Small intestine (tissue), 7 donors: ENCODE results near the gene TNFRSF1B. TPM values are rescaled to one million over a fixed set of nuclear protein-coding genes. Genes with fewer than 3 reads are reported as not detected.

Experiments used
- DNase-seq, 2 donors: peaks; one replicate each; pipeline versions ENCODE4 v3.0.0 to v3.0.0-alpha.2; 2013
- FAIRE-seq: peaks from 2 replicates; lab custom pipeline; 2012; peaks lifted over from hg19 to GRCh38; lab: Jason Lieb, UNC
- H3K27ac ChIP-seq, 3 donors: one replicate each; pipeline ENCODE4 v1.5.1; 2013; ENCODE audit warnings: low read length in 2 of 3, mild to moderate bottlenecking in 2 of 3, control low read depth in 1 of 3, inconsistent platforms in 1 of 3, low read depth in 1 of 3, moderate library complexity in 1 of 3
- H3K27me3 ChIP-seq, 3 donors: one replicate each; pipeline ENCODE4 v1.6.1; 2013; ENCODE audit warnings: low read length in 3 of 3, inconsistent platforms in 1 of 3; ENCODE audit not compliant: control insufficient read depth in 3 of 3, insufficient read depth in 3 of 3
- H3K36me3 ChIP-seq, 3 donors: one replicate each; pipeline ENCODE4 v1.6.1; 2013; ENCODE audit warnings: low read length in 3 of 3, inconsistent platforms in 1 of 3, low read depth in 1 of 3, mild to moderate bottlenecking in 1 of 3, moderate library complexity in 1 of 3; ENCODE audit not compliant: control insufficient read depth in 3 of 3, insufficient read depth in 2 of 3
- H3K4me1 ChIP-seq, 3 donors: one replicate each; pipeline ENCODE4 v1.6.1; 2013; ENCODE audit warnings: low read length in 2 of 3, inconsistent platforms in 1 of 3, low read depth in 1 of 3, mild to moderate bottlenecking in 1 of 3, moderate library complexity in 1 of 3; ENCODE audit not compliant: control insufficient read depth in 3 of 3, insufficient read depth in 2 of 3
- H3K4me3 ChIP-seq, 3 donors: one replicate each; pipeline ENCODE4 v1.5.1; 2013; ENCODE audit warnings: low read length in 3 of 3, control low read depth in 1 of 3, inconsistent platforms in 1 of 3, low read depth in 1 of 3, mild to moderate bottlenecking in 1 of 3, moderate library complexity in 1 of 3
- H3K9me3 ChIP-seq, 2 donors: one replicate each; pipeline ENCODE4 v1.6.1; 2013; ENCODE audit warnings: low read depth in 1 of 2, low read length in 1 of 2; ENCODE audit not compliant: control insufficient read depth in 2 of 2, insufficient read depth in 1 of 2
- WGBS, 3 donors: extraction: QIAGEN DNeasy Blood & Tissue Kit; methylation state at CpG; one replicate each; pipeline ENCODE4 v1.1.7; 2013; 5-methylcytosine and 5-hydroxymethylcytosine counted together
- polyA plus RNA-seq, 4 donors: library from polyadenylated mRNA; stranded (reverse) in 3 of 4; unstranded in 1 of 4; fragments of 200-250 nt in 3 of 4; fragments of 120-200 nt in 1 of 4; gene quantifications; one replicate each; pipeline versions ENCODE4 v1.2.1 to v1.2.3, GENCODE V29; 2013
- donor health status: healthy with polysubstance abuse.
- donor health status: control.
- donor health status: control.
- donor health status: Bipolar disorder and iron deficiency.
- donor health status: healthy.

The TNFRSF1B gene
- polyA plus RNA-seq, 4 donors, result 16.0 to 30.4 (median 18.6) TPM

DNA sequence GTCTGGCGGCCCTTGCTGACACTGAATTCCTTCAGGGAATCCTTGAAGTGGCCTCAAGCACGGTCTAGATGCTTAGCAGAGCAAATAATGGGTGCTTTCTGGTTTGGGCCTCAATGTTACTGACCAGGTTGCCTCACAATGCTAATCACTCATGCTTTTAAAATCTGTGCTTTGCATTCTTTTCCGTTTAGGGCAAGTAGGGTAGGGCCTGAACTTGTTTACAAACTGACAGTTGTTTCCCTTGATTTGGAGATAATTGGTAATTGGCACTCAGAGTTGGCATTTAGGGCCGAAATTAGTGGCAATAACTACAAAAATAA lies 64.4 kb downstream of the TNFRSF1B start:
- FAIRE-seq (no peak), DNase-seq (no peak)
- Histone ChIP-seq H3K4me1 (peaks cover 2 to 7% (median 2%) of the 10 kb centered on the region in 3 donors), H3K27me3 (no peaks in the 10 kb centered on the region), H3K36me3 (peaks cover 0 to 2% (median 0%) of the 10 kb centered on the region in 3 donors), H3K27ac (peak overlapping the region; percentile 4 to 94 (median 86)), H3K4me3 (peak overlapping the region in 2 of 3 donors; percentile 96 to 99), H3K9me3 (no peaks in the 10 kb centered on the region)
- WGBS, 3 donors, result 12 to 28% (median 25%) methylated on average over 4 of the region's 4 CpGs

DNA sequence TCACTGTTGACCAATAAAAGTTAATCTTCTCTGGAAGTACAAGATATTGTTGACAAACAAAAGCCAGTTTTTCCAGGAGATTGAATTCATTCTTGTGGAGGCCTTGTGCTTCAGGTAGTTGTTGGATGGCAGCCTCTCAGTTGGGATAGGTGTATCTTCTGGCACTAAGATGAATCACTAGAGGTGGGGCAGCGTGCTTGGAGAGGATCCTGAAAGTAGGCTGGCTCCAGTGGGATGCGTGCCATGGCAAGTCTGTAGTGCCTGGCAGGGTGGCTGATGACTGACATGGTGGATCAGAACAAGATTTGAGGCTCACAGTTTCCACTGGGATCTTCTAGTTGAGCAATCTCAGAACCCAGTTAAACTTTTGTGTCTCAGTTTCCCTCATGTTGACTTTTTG lies 65.4 kb downstream of the TNFRSF1B start:
- H3K9me3 ChIP-seq, result no peaks in the 10 kb centered on the region
- FAIRE-seq, result no peak
- peak in 1 of 2 donors; percentile 21 for DNase-seq
- no peak overlapping the region for H3K4me3 ChIP-seq
- H3K27me3 ChIP-seq, result no peaks in the 10 kb centered on the region
- peaks cover 0 to 4% (median 2%) of the 10 kb centered on the region in 3 donors for H3K36me3 ChIP-seq
- H3K27ac ChIP-seq, result no peak overlapping the region
- H3K4me1 ChIP-seq, result peaks cover 2 to 7% (median 2%) of the 10 kb centered on the region in 3 donors
- 65 to 85% (median 71%) methylated on average over 2 of the region's 2 CpGs for WGBS, 3 donors

DNA sequence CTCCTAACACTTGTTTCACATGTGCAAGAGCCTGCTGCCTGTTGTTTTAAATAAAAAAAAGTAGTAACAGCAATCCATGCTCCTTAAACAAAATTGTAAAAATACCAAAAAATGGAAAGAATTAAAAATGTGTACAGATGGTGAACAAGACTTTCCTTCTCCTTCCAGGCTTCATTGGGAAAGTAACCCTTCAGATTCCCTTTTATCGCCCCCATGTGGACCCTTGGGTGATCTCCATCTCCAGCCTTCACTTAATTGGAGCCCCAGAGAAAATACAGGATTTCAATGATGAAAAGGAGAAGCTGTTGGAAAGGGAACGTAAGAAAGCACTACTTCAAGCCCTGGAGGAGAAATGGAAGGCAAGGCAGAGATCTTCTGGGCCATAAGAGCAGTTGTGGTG lies 77.3 kb downstream of the TNFRSF1B start:
- FAIRE-seq (no peak), DNase-seq (no peak)
- WGBS, 3 donors, result 69 to 73% (median 71%) methylated on average over 2 of the region's 2 CpGs
- no peaks in the 10 kb centered on the region for H3K9me3 ChIP-seq
- no peaks in the 10 kb centered on the region for H3K27me3 ChIP-seq
- H3K36me3 ChIP-seq, result peaks cover 13 to 33% (median 17%) of the 10 kb centered on the region in 3 donors
- H3K27ac ChIP-seq, result no peak overlapping the region
- no peak overlapping the region for H3K4me3 ChIP-seq
- no peaks in the 10 kb centered on the region for H3K4me1 ChIP-seq

DNA sequence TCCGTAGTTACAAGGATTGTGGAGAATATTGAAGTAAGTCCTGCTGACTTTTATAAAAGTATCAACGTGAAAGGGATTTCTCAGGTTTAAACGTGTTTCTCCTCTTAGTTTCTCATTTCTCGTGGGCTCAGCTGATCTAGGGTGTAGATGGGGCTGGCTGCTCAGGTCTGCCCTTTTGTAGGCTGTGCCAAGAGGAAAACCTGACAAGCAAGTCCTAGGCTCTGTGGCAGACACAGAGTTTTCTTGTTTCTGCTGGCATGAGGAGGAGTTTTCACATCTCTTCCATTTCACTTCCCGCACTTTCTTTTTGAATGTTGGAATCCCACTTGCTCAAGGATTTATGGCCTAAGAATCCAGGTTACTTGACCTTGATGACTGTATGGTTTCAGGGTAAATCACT lies 77.8 kb downstream of the TNFRSF1B start:
- H3K27me3 ChIP-seq, result no peaks in the 10 kb centered on the region
- 83 to 93% (median 91%) methylated on average over 5 of the region's 5 CpGs for WGBS, 3 donors
- no peak overlapping the region for H3K4me3 ChIP-seq
- DNase-seq (no peak), FAIRE-seq (no peak)
- no peak overlapping the region for H3K27ac ChIP-seq
- H3K9me3 ChIP-seq, result no peaks in the 10 kb centered on the region
- peaks cover 13 to 32% (median 17%) of the 10 kb centered on the region in 3 donors for H3K36me3 ChIP-seq
- H3K4me1 ChIP-seq, result no peaks in the 10 kb centered on the region

DNA sequence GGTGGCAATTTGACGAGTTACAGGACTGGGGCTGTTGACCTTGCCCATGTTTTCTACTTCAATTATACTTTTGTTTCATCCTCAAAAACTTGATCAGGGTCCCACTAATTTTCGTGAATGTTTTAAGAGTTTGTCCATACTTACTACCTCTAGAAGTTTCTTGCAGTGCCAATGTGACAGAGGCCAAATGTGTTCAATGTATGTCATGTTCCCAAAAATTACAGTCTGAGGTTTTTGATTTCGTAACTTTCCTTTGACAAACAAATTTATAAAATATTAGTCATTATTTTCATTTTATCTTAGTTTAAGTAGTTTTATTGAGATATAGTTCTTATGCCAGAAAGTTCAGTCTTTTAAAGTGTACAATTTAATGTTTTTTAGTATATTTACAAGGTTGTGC lies 78.3 kb downstream of the TNFRSF1B start:
- FAIRE-seq, result no peak
- Histone ChIP-seq H3K4me1 (no peaks in the 10 kb centered on the region), H3K4me3 (no peak overlapping the region), H3K27ac (no peak overlapping the region), H3K9me3 (no peaks in the 10 kb centered on the region), H3K27me3 (no peaks in the 10 kb centered on the region), H3K36me3 (peaks cover 14 to 31% (median 21%) of the 10 kb centered on the region in 3 donors)
- DNase-seq, result no peak
- 77 to 89% (median 88%) methylated on average over 3 of the region's 3 CpGs for WGBS, 3 donors

DNA sequence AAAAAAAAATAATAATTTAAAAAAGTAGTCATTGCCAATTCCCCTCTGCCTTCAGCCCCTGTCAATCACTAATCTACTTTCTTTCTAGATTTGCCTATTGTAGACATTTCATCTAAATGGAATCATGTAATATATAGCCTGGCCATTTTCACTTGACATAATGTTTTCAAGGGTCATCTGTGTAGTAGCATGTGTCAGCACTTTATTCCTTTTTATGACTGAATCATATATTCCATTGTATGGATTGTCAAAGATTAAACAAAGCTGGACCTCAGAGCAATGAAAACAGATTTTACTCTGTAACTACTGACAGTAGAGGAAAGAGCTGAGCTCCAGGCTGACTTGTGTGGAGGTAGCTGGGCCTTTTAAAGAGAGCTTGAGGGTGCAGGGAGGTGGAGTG lies 78.9 kb downstream of the TNFRSF1B start:
- Histone ChIP-seq H3K27me3 (no peaks in the 10 kb centered on the region), H3K9me3 (no peaks in the 10 kb centered on the region), H3K27ac (no peak overlapping the region), H3K4me3 (no peak overlapping the region), H3K4me1 (no peaks in the 10 kb centered on the region), H3K36me3 (peaks cover 16 to 31% (median 23%) of the 10 kb centered on the region in 3 donors)
- no peak for DNase-seq
- FAIRE-seq, result no peak

DNA sequence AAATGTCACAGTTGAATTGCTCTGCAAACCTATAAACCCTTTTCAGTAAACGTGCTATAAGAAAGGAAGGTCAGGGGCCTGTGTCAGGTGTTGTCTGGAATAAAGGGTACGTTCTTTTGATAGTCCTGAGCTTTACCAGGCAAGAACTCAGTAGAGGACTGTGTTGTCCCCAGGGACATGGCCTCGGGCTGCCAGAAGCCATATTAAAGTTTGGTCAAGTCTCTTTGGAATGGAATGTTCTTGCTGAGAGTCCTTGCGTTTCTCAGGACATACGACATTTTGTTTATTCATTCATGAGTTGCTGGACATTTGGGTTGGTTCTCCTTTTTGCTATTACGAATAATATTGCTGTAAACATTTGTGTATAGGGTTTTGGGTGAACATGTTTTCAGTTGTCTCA lies 79.8 kb downstream of the TNFRSF1B start:
- no peak for DNase-seq
- WGBS, 3 donors, result 77 to 96% (median 93%) methylated on average over 6 of the region's 6 CpGs
- H3K27me3 ChIP-seq, result no peaks in the 10 kb centered on the region
- H3K36me3 ChIP-seq, result peaks cover 15 to 31% (median 24%) of the 10 kb centered on the region in 3 donors
- no peaks in the 10 kb centered on the region for H3K4me1 ChIP-seq
- no peaks in the 10 kb centered on the region for H3K9me3 ChIP-seq
- FAIRE-seq, result no peak
- no peak overlapping the region for H3K4me3 ChIP-seq
- H3K27ac ChIP-seq, result no peak overlapping the region

DNA sequence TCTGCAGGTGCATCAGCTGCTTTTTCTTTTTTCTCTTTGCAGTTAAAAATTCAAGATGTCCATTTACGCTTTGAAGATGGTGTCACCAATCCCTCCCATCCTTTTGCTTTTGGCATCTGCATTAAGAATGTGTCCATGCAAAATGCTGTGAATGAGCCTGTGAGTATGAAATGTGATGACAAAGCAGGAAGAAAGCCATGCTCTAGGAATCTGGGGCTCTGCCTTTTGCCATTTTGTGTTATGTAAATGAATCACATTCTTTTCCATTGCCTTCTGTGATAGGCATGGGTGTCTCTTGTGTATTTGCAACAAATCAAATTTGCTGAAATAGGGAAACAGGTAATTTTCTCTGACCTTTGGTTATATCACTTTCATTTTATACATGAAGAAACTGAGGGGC lies 82.4 kb downstream of the TNFRSF1B start:
- no peak overlapping the region for H3K4me3 ChIP-seq
- H3K36me3 ChIP-seq, result peaks cover 22 to 31% (median 24%) of the 10 kb centered on the region in 3 donors
- H3K4me1 ChIP-seq, result no peaks in the 10 kb centered on the region
- DNase-seq (no peak), FAIRE-seq (no peak)
- H3K9me3 ChIP-seq, result no peaks in the 10 kb centered on the region
- 96 to 100% (median 96%) methylated on average over 1 of the region's 1 CpG for WGBS, 3 donors
- no peak overlapping the region for H3K27ac ChIP-seq
- H3K27me3 ChIP-seq, result no peaks in the 10 kb centered on the region

DNA sequence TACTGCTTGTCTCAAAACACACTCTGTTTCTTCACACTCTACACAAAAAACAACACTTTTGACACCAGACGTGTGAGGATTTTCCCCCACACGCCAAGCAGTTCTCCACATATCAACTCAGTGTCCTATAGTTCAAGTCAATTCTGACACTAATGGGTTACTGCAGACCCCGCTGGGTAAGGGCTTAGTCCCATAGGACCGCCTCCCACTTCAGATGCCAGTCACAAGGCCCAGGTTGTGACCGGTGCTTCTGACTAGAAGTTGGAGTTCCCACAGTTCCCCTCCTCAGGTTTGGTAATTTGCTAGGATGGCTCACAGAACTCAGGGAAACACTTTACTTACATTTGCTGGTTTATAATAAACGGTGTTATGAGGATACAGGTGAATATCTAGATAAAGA lies 83.0 kb downstream of the TNFRSF1B start:
- DNase-seq, result no peak
- no peak for FAIRE-seq
- peaks cover 19 to 29% (median 20%) of the 10 kb centered on the region in 3 donors for H3K36me3 ChIP-seq

More for the DNA sequence above, 83.0 kb downstream of the TNFRSF1B start:
- H3K27ac ChIP-seq, result no peak overlapping the region
- no peak overlapping the region for H3K4me3 ChIP-seq
- WGBS, 3 donors, result 75 to 86% (median 81%) methylated on average over 6 of the region's 6 CpGs
- no peaks in the 10 kb centered on the region for H3K27me3 ChIP-seq
- no peaks in the 10 kb centered on the region for H3K9me3 ChIP-seq
- no peaks in the 10 kb centered on the region for H3K4me1 ChIP-seq
